ENCODE data around the gene SNX10.

Gene SNX10

GRCh38 chr7:26307791-26308190 is 16.1 kb downstream of the SNX10 start:
- H3F3A ChIP-seq (ENCODE audit: insufficient read depth, low read length) = peaks cover under 1% of the 10 kb centered on the region; the same call in 1 of the 2 replicates
- no peak overlapping the region for H3K4me3 ChIP-seq (ENCODE audit: low read depth, low read length, poor library complexity, severe bottlenecking)
- no peaks in the 10 kb centered on the region for H3K9me2 ChIP-seq (ENCODE audit: low read depth, low read length)
- H3K9ac ChIP-seq (ENCODE audit: low read length) = no peak overlapping the region
- H3K36me3 ChIP-seq (ENCODE audit: insufficient read depth, low read length) = peaks cover 74% of the 10 kb centered on the region
- H3K79me2 ChIP-seq (ENCODE audit: insufficient read depth, low read length) = peaks cover 2% of the 10 kb centered on the region
- H3K9me3 ChIP-seq (ENCODE audit: low read length) = no peaks in the 10 kb centered on the region
- no peak overlapping the region for H3K4me2 ChIP-seq (ENCODE audit: low read length)
- H2AFZ ChIP-seq (ENCODE audit: low read length) = no peak overlapping the region
- H3K27ac ChIP-seq (ENCODE audit: low read depth, low read length, poor library complexity, severe bottlenecking) = no peak overlapping the region
- TF ChIP-seq, protein P1, sequence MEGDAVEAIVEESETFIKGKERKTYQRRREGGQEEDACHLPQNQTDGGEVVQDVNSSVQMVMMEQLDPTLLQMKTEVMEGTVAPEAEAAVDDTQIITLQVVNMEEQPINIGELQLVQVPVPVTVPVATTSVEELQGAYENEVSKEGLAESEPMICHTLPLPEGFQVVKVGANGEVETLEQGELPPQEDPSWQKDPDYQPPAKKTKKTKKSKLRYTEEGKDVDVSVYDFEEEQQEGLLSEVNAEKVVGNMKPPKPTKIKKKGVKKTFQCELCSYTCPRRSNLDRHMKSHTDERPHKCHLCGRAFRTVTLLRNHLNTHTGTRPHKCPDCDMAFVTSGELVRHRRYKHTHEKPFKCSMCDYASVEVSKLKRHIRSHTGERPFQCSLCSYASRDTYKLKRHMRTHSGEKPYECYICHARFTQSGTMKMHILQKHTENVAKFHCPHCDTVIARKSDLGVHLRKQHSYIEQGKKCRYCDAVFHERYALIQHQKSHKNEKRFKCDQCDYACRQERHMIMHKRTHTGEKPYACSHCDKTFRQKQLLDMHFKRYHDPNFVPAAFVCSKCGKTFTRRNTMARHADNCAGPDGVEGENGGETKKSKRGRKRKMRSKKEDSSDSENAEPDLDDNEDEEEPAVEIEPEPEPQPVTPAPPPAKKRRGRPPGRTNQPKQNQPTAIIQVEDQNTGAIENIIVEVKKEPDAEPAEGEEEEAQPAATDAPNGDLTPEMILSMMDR (IDR thresholded peaks at IDR 0.05; ENCODE audit: low read length) = no peak
- TF ChIP-seq EZH2 (IDR thresholded peaks at IDR 0.05; ENCODE audit: borderline replicate concordance, low read length) = no peak
- H3K4me1 ChIP-seq (ENCODE audit: insufficient read depth, low read length, severe bottlenecking) = peaks cover 15% of the 10 kb centered on the region
- H3K27me3 ChIP-seq (ENCODE audit: insufficient read depth, low read length) = no peaks in the 10 kb centered on the region
- no peaks in the 10 kb centered on the region for H4K20me1 ChIP-seq (ENCODE audit: insufficient read depth, low read length)

DNA sequence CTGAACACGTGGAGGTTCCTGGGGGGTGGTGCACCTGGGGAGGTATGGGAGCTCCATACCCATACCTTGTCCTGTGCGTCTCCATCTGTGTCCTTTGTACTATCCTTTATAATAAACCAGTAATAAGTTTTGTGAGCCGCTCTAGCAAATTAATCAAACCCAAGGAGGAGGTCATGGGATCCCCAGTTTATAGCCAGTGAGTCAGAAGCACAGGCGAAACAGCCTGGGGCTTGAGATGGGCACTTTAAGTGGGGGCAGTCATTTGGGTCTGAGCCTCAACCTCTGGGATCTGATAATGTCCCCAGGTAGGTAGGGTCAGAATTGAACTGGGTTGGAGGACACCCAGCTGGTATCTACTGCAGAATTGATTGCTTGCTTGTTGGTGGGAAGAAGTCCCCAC is 16.9 kb downstream of the SNX10 start:
- no peak overlapping the region for H3K9ac ChIP-seq (ENCODE audit: low read length)
- H3K4me3 ChIP-seq (ENCODE audit: low read depth, low read length, poor library complexity, severe bottlenecking) = no peak overlapping the region
- no peak overlapping the region for H3K4me2 ChIP-seq (ENCODE audit: low read length)
- H3K36me3 ChIP-seq (ENCODE audit: insufficient read depth, low read length) = peaks cover 75% of the 10 kb centered on the region
- H4K20me1 ChIP-seq (ENCODE audit: insufficient read depth, low read length) = no peaks in the 10 kb centered on the region
- no peak overlapping the region for H3K27ac ChIP-seq (ENCODE audit: low read depth, low read length, poor library complexity, severe bottlenecking)
- H3K4me1 ChIP-seq (ENCODE audit: insufficient read depth, low read length, severe bottlenecking) = peaks cover 17% of the 10 kb centered on the region
- no peak for TF ChIP-seq EZH2 (IDR thresholded peaks at IDR 0.05; ENCODE audit: borderline replicate concordance, low read length)
- TF ChIP-seq, protein P1 (IDR thresholded peaks at IDR 0.05; ENCODE audit: low read length) = no peak
- peaks cover 3% of the 10 kb centered on the region; the same call in 1 of the 2 replicates for H3F3A ChIP-seq (ENCODE audit: insufficient read depth, low read length)
- no peaks in the 10 kb centered on the region for H3K9me2 ChIP-seq (ENCODE audit: low read depth, low read length)
- H2AFZ ChIP-seq (ENCODE audit: low read length) = no peak overlapping the region
- no peaks in the 10 kb centered on the region for H3K27me3 ChIP-seq (ENCODE audit: insufficient read depth, low read length)
- H3K79me2 ChIP-seq (ENCODE audit: insufficient read depth, low read length) = peaks cover 8% of the 10 kb centered on the region
- no peaks in the 10 kb centered on the region for H3K9me3 ChIP-seq (ENCODE audit: low read length)

DNA sequence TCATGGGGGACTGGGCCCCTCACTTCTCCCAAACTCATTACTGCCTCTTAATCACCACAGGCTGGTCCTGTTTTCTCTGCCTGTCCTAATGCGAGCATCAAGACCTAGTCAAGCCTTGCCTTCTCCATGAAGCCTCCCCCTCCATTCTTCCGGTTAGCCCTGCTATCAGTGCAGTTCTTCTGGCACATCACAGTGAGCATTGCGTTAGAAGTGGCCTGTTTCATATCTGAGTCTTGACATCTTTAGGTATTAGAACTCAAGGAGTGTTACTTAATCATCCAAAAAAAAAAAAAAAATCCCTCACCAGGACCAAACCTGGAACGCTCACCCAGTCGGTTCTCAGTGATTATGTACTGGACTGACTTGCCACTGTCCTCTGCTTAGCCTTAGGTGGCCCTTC is 17.4 kb downstream of the SNX10 start:
- no peak for TF ChIP-seq EZH2 (IDR thresholded peaks at IDR 0.05; ENCODE audit: borderline replicate concordance, low read length)
- TF ChIP-seq, protein P1 (IDR thresholded peaks at IDR 0.05; ENCODE audit: low read length) = no peak
- H3K9ac ChIP-seq (ENCODE audit: low read length) = no peak overlapping the region
- no peaks in the 10 kb centered on the region for H3K9me3 ChIP-seq (ENCODE audit: low read length)

More for the DNA sequence above, 17.4 kb downstream of the SNX10 start:
- Histone ChIP-seq H3K36me3 (ENCODE audit: insufficient read depth, low read length) (peaks cover 70% of the 10 kb centered on the region), H4K20me1 (ENCODE audit: insufficient read depth, low read length) (no peaks in the 10 kb centered on the region), H3K4me2 (ENCODE audit: low read length) (no peak overlapping the region), H3K9me2 (ENCODE audit: low read depth, low read length) (no peaks in the 10 kb centered on the region), H2AFZ (ENCODE audit: low read length) (no peak overlapping the region), H3K4me3 (ENCODE audit: low read depth, low read length, poor library complexity, severe bottlenecking) (no peak overlapping the region), H3K27me3 (ENCODE audit: insufficient read depth, low read length) (no peaks in the 10 kb centered on the region), H3K4me1 (ENCODE audit: insufficient read depth, low read length, severe bottlenecking) (peaks cover 22% of the 10 kb centered on the region), H3F3A (ENCODE audit: insufficient read depth, low read length) (peaks cover 3% of the 10 kb centered on the region; the same call in 1 of the 2 replicates), H3K27ac (ENCODE audit: low read depth, low read length, poor library complexity, severe bottlenecking) (no peak overlapping the region), H3K79me2 (ENCODE audit: insufficient read depth, low read length) (peaks cover 8% of the 10 kb centered on the region)

Data from OCI-LY1 (cell line).